ENCODE results near the gene TREML2.

DNA sequence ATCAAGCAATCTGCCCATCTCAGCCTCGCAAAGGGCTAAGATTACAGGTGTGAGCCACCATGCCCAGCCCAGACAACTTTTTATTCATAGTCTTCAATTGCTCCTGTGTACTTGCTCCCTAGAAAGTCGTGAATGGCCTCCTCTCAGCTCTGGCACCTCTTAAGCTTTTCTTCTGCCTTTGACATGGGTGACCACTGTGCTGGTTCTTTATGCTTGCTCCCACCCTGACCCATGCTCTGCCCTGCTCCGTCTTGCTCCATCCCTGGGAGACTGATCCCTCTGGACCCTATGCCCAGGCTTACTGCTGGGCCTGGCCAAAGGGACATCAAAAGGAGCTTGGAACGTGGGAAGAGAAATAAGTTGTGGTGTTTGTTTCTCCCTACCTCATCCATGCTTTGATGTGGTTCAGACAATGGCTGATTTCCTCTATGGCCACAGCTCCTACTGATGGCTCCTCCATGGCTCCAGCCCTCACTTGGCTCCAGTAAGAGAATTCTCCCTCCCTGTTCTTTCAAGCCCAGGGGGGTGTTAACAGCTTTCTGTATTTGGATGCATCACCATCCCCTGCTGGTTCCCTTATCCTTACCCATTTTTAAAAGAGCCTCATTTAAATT, 30.3 kb downstream of the TREML2 start:
- TF ChIP-seq, protein P1, sequence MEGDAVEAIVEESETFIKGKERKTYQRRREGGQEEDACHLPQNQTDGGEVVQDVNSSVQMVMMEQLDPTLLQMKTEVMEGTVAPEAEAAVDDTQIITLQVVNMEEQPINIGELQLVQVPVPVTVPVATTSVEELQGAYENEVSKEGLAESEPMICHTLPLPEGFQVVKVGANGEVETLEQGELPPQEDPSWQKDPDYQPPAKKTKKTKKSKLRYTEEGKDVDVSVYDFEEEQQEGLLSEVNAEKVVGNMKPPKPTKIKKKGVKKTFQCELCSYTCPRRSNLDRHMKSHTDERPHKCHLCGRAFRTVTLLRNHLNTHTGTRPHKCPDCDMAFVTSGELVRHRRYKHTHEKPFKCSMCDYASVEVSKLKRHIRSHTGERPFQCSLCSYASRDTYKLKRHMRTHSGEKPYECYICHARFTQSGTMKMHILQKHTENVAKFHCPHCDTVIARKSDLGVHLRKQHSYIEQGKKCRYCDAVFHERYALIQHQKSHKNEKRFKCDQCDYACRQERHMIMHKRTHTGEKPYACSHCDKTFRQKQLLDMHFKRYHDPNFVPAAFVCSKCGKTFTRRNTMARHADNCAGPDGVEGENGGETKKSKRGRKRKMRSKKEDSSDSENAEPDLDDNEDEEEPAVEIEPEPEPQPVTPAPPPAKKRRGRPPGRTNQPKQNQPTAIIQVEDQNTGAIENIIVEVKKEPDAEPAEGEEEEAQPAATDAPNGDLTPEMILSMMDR (tag by site-specific recombination; IDR thresholded peaks at IDR 0.05) = no peak
- TF ChIP-seq, protein P2, sequence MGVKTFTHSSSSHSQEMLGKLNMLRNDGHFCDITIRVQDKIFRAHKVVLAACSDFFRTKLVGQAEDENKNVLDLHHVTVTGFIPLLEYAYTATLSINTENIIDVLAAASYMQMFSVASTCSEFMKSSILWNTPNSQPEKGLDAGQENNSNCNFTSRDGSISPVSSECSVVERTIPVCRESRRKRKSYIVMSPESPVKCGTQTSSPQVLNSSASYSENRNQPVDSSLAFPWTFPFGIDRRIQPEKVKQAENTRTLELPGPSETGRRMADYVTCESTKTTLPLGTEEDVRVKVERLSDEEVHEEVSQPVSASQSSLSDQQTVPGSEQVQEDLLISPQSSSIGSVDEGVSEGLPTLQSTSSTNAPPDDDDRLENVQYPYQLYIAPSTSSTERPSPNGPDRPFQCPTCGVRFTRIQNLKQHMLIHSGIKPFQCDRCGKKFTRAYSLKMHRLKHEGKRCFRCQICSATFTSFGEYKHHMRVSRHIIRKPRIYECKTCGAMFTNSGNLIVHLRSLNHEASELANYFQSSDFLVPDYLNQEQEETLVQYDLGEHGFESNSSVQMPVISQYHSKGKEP (tag by site-specific recombination; IDR thresholded peaks at IDR 0.05) = no peak
- TF ChIP-seq MEIS1 (CRISPR knock-in tag; IDR thresholded peaks at IDR 0.05; ENCODE audit: borderline replicate concordance) (no peak), ZNF175 (tag by site-specific recombination; IDR thresholded peaks at IDR 0.05) (no peak), ZNF391 (tag by site-specific recombination; IDR thresholded peaks at IDR 0.05; ENCODE audit: borderline replicate concordance, low read depth) (no peak), ZNF133 (tag by site-specific recombination; IDR thresholded peaks at IDR 0.05) (no peak), GLI4 (tag by site-specific recombination; IDR thresholded peaks at IDR 0.05) (no peak), ZNF398 (tag by site-specific recombination; IDR thresholded peaks at IDR 0.05) (no peak), REST (tag by site-specific recombination; IDR thresholded peaks at IDR 0.05) (no peak), TRIM28 (IDR thresholded peaks at IDR 0.05; ENCODE audit: borderline replicate concordance, low read length) (no peak)
- TF ChIP-seq, protein P3, sequence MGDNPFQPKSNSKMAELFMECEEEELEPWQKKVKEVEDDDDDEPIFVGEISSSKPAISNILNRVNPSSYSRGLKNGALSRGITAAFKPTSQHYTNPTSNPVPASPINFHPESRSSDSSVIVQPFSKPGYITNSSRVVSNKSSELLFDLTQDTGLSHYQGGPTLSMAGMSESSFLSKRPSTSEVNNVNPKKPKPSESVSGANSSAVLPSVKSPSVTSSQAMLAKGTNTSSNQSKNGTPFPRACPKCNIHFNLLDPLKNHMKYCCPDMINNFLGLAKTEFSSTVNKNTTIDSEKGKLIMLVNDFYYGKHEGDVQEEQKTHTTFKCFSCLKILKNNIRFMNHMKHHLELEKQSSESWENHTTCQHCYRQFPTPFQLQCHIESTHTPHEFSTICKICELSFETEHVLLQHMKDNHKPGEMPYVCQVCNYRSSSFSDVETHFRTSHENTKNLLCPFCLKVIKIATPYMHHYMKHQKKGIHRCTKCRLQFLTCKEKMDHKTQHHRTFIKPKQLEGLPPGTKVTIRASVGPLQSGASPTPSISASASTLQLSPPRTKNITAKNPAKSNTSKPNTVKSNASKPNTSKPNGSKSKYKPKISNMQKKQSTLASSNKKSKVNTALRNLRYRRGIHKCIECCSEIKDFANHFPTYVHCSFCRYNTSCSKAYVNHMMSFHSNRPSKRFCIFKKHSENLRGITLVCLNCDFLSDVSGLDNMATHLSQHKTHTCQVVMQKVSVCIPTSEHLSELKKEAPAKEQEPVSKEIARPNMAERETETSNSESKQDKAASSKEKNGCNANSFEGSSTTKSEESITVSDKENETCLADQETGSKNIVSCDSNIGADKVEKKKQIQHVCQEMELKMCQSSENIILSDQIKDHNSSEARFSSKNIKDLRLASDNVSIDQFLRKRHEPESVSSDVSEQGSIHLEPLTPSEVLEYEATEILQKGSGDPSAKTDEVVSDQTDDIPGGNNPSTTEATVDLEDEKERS (tag by site-specific recombination; IDR thresholded peaks at IDR 0.05) = no peak
